ENCODE measurements around the gene STK39.

Gene STK39

GRCh38 chr2:168006498-168006897 is 240.9 kb downstream of the STK39 start:
- no peak overlapping the region for H3K4me3 ChIP-seq (replicated peaks in 1 of 2; ENCODE audit: low read depth in 2 of 2, low read length in 2 of 2)
- TF ChIP-seq, protein P1, sequence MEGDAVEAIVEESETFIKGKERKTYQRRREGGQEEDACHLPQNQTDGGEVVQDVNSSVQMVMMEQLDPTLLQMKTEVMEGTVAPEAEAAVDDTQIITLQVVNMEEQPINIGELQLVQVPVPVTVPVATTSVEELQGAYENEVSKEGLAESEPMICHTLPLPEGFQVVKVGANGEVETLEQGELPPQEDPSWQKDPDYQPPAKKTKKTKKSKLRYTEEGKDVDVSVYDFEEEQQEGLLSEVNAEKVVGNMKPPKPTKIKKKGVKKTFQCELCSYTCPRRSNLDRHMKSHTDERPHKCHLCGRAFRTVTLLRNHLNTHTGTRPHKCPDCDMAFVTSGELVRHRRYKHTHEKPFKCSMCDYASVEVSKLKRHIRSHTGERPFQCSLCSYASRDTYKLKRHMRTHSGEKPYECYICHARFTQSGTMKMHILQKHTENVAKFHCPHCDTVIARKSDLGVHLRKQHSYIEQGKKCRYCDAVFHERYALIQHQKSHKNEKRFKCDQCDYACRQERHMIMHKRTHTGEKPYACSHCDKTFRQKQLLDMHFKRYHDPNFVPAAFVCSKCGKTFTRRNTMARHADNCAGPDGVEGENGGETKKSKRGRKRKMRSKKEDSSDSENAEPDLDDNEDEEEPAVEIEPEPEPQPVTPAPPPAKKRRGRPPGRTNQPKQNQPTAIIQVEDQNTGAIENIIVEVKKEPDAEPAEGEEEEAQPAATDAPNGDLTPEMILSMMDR (IDR thresholded peaks at IDR 0.05; ENCODE audit: low read depth, low read length): no peak
- peak in 1 of 2 donors; percentile 12 for DNase-seq (ENCODE audit: low read depth in 2 of 2)

DNA sequence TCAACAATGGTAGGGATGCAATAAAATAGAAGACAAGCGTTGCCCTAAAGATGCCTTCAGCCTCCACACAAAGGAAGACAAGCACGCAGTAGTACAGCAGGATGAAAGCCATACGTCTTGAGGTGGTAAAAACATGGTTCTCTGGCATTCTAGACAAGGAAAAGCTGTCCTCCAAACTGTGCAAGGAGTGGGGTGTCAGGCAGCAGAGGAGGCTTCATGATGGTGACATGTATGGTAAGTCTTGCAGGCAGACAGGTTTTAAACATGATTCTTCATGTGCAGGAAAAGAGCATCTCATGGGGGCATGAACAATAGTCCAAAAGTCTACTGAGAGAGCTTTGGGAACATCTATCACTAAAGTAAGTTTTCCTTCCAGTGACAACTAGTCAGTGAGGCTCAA is 241.8 kb downstream of the STK39 start:
- TF ChIP-seq, protein P1 (IDR thresholded peaks at IDR 0.05; ENCODE audit: low read depth, low read length): no peak
- H3K4me3 ChIP-seq (replicated peaks in 1 of 2; ENCODE audit: low read depth in 2 of 2, low read length in 2 of 2): no peak overlapping the region
- DNase-seq (ENCODE audit: low read depth in 2 of 2): no peak

DNA sequence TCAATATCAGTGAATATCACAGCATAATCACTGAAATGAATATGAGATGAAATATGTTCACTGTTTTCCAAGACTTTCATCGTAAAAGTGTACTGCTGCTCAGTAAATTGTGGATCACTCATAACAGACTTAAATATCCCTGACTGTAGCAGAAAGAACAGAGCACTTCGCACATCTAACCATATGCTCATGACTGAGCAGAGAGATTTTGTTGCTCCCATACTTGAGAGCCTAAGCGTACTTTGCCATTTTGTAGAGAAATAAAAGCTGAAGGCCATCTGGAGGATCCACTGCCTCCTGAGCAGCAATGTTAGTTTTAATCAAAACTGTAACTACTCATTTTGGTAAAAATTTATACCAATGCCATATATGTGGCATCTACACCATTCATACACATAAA is 243.5 kb downstream of the STK39 start:
- TF ChIP-seq, protein P1 (IDR thresholded peaks at IDR 0.05; ENCODE audit: low read depth, low read length): no peak
- no peak overlapping the region for H3K4me3 ChIP-seq (replicated peaks in 1 of 2; ENCODE audit: low read depth in 2 of 2, low read length in 2 of 2)
- no peak for DNase-seq (ENCODE audit: low read depth in 2 of 2)

GRCh38 chr2:168002021-168002553 is 245.3 kb downstream of the STK39 start:
- no peak overlapping the region for H3K4me3 ChIP-seq (replicated peaks in 1 of 2; ENCODE audit: low read depth in 2 of 2, low read length in 2 of 2)
- DNase-seq (ENCODE audit: low read depth in 2 of 2): peak; percentile 30 to 61
- TF ChIP-seq, protein P1 (IDR thresholded peaks at IDR 0.05; ENCODE audit: low read depth, low read length): no peak

GRCh38 chr2:167992278-167992677 is 255.1 kb downstream of the STK39 start:
- no peak overlapping the region for H3K4me3 ChIP-seq (replicated peaks in 1 of 2; ENCODE audit: low read depth in 2 of 2, low read length in 2 of 2)
- TF ChIP-seq, protein P1 (IDR thresholded peaks at IDR 0.05; ENCODE audit: low read depth, low read length): no peak
- no peak for DNase-seq (ENCODE audit: low read depth in 2 of 2)

DNA sequence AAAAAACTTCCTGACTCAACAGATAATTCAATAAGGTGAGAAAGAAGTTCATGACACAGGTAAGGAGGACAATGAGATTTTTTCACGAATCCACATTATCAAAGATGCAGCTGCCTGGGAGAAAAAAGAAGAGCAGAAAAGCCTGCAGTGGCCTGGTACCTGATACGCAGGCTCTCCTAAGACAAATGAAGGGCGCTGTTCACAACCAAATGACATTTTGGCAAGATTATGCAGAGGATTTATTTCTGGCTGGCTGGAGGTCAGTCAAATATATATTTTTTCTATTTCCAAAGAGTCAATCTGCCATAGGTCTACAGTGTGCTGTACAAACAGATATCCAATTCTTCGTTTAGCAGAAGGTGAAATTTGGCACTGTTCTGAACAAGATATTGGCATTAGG is 257.3 kb downstream of the STK39 start:
- no peak for DNase-seq (ENCODE audit: low read depth in 2 of 2)
- no peak overlapping the region for H3K4me3 ChIP-seq (replicated peaks in 1 of 2; ENCODE audit: low read depth in 2 of 2, low read length in 2 of 2)
- TF ChIP-seq, protein P1 (IDR thresholded peaks at IDR 0.05; ENCODE audit: low read depth, low read length): no peak

DNA sequence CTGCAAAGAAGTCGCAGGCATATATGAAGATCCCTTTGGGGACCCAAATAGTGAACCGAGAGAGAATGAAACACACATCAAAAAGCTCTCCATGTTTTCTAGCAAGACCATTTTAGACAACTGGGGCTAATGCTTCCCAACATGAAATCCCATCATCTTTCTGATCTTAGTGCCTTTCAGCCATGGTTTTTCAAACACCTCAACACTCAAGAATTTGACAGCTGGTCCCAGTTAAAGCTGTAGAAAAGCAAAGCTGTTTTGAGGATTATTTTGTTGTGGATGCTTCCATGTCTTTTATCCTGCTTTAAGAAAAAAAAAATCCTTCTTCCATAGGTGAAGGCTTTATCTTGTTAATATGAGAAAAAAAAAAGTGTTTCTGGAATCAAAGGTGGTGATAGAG is 259.1 kb downstream of the STK39 start:
- no peak for DNase-seq (ENCODE audit: low read depth in 2 of 2)
- TF ChIP-seq, protein P1 (IDR thresholded peaks at IDR 0.05; ENCODE audit: low read depth, low read length): no peak
- no peak overlapping the region for H3K4me3 ChIP-seq (replicated peaks in 1 of 2; ENCODE audit: low read depth in 2 of 2, low read length in 2 of 2)
